HuH-7 (cell line): ENCODE results near the gene IFITM1.
"Not testable (repeated sequence)": the region's sequence is repeated elsewhere in the genome, so short reads cannot be mapped to it uniquely, and the experiment has no call there.

ENCODE experiments used
- DNase-seq: peaks from one replicate; pipeline ENCODE4 v3.0.0; 2011; ENCODE audit warnings: low spot score

IFITM1 gene

DNA sequence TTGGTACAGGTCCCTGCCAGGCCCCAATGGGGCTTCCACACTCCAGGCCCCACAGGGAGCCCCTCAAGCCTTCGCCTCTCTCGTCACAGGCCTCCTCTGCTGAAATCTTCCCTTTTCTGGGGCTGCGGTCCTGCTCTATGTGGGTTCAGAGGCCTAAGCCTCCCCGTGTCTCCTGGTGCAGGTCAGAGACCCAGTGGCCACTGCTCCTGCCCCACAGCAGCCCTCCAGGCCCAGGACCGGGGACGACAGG, 12.7 kb downstream of the IFITM1 start:
- DNase-seq = no peak

GRCh38 chr11:326842-327580, 13.2 kb downstream of the IFITM1 start:
- no peak for DNase-seq

GRCh38 chr11:327581-327923, 13.7 kb downstream of the IFITM1 start:
- no peak for DNase-seq

GRCh38 chr11:328012-328411, 14.2 kb downstream of the IFITM1 start:
- no peak for DNase-seq

DNA sequence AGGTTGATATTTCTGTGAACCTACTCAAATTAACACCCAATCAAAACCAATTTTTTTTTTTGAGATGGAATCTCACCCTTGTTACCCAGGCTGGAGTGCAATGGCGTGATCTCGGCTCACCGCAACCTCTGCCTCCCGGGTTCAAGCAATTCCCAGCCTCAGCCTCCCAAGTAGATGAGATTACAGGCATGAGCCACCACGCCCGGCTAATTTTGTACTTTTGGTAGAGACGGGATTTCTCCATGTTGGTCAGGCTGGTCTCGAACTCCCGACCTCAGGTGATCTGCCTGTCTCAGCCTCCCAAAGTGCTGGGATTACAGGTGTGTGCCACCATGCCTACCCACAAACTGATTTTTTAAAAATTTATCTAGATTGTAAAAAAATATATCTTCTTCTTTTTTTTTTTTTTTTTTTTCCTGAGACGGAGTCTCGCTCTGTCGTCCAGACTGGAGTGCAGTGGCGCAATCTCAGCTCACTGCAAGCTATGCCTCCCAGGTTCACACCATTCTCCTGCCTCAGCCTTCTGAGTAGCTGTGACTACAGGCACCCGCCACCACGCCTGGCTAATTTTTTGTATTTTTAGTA, 14.8 kb downstream of the IFITM1 start:
- DNase-seq = not testable (repeated sequence)

GRCh38 chr11:329886-330253, 16.0 kb downstream of the IFITM1 start:
- no peak for DNase-seq

GRCh38 chr11:330307-330693, 16.5 kb downstream of the IFITM1 start:
- DNase-seq = no peak

DNA sequence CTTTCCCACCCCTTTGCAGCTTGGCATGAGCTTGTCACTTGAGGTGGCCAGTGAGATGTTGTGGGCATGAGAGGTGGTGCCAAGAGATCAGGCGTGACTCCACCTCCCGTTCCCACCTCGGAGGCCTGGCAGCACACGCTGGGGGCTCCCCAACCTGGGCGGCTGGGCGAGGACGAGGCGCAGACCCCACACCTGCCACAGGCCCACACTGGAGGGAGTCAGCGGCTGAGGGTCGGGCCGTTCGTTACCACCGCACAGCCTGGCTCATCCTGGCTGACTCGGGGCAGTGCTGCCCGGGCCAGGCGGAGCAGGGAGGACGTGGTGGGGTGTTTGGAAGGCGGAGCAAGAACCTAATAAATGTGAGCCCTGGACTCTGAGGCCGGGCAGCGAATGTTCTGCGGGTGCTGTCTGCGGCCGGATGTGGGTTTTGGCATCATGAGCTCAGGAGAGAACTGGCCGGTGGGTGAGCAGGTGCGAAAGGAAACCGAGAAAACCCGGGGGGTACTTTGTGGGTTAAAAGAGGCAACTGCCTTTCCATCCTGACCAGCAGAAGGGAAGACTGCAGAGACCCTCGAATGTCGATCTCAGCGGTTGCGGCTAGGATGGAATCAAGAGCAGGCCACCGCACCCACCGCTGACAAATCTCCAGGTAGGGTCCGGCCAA, 17.0 kb downstream of the IFITM1 start:
- no peak for DNase-seq

DNA sequence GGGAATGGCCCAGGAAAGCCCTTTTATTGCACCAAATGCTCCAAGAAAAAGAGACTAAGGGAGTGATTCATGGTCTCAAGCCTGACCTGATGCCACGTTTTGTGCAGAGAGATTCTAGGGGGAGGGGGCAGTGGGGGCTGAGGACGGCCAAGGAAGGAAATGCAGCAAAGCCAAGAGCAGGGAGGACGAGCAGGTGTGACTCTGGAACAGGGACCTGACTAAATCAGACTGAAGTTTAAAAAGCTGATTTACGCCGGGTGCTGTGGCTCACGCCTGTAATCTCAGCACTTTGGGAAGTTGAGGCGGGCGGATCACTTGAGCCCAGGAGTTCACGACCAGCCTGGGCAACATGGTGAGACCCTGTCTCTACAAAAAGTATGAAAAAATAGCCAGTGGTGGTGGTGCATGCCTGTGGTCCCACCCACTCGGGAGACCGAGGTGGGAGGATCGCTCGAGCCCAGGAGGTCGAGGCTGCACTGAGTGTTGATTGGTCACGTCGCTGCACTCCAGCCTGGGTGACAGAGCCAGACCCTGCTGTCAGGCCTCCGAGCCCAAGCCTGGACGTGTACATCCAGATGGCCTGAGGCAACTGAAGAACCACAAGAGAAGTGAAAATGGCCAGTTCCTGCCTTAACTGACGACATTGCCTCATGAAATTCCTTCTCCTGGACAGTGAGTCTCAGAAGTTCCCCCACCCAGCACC, 17.7 kb downstream of the IFITM1 start:
- DNase-seq = no peak

- no peak for DNase-seq
These were observed 19.0 kb downstream of the IFITM1 start for GRCh38 chr11:332651-333480.

DNA sequence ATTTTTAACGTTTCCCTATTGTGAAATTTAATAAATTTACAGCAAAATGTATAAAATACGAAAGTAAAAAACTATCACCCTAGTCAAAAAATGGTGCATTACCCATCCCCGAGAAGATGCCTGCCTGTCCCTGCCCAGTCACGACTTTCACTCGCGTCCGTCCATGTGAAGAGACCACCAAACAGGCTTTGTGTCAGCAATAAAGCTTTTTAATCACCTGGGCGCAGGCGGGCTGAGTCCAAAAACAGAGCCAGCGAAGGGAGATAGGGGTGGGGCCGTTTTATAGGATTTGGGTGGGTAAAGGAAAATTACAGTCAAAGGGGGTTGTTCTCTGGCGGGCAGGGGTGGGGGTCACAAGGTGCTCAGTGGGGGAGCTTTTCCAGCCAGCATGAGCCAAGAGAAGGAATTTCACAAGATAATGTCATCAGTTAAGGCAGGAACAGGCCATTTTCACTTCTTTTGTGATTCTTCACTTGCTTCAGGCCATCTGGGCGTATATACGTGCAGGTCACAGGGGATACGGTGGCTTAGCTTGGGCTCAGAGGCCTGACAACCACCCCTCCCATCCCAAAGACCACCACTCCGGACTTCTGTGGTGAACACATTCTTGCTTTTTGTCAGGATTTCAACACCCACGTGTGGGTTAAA, 19.9 kb downstream of the IFITM1 start:
- DNase-seq = not testable (repeated sequence)

- no peak for DNase-seq
These were observed 20.6 kb downstream of the IFITM1 start for GRCh38 chr11:334264-334994.

DNA sequence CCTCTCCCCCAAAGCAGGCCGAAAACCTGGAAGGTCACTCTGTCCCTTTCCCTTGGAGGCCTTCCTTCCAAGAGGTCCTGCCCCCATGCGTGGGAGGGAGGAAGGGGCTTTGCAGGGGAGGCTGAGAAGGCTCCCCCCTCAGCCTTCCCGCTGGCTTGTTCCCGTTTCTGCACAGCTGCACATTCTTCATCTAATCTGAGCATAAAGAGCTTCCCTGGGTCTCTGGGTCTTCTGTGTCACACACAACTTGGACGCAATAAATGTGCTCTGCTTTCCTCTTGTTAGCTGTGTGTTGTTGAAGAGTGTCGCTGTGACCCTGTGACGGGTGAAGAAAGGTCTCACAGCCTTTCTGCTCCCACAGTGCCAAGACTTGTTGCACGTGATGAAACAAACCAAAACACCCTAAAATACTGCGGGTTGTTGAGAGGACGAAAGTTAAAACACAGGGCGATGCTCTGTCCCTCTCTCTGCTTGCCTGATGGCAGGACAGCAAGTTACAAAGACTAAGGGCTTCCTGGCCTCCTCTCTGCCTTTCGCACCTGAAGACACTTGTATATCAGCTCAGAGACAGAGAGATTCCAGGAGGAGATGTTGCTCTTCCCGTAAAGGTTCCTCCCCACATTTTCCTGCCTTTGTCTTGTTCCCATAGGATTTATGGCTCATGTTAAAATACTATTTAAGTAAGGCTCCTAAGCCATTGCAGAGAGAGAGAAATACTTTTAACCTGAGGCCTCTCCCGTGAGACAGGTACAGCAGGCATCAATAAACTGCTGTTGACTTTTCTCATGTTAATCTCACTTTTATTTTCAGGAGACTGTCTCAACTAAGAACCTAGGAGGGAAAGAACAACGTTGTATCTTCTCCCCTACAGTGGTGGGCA, 22.2 kb downstream of the IFITM1 start:
- DNase-seq = no peak

DNA sequence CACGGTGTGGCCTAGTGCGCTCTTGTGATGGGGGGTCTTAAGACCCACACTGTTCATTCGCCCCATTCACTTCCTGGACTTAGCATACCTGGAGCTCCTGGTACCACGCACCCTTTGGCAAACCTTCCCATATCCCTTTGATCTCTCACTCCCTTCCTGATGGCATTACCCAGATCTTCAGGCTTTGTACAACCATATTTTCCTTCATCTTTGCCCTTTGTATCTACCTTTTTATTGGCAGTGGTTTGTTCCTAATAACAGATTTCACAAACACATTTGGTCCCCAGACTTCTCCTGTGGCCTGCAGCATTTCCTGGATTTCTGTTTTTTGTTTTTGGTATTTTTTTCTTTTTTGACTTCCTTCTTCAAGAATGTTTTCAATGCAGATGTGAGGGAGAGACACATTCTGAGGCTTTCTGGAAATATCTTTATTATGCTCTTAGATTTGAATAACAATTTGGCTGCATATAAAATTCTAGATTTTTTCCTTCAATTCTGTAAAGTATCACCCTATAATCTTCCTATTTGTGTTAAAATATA, 22.9 kb downstream of the IFITM1 start:
- no peak for DNase-seq

DNA sequence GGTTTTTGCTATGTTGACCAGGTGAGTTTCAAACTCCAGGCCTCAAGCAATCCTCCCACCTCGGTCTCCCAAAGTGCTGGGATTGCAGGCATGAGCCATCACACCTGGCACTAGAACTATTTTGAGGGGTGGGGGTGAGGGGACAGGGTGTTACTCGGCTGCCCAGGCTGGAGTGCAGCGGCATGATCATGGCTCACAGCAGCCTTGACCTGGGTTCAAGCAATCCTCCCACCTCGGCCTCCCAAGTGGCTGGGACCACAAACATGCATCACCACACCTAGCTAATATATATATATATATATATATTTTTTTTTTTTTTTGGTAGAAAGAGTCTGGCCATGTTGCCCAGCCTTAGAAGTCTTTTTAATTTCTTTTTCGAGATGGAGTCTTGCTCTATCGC, 23.9 kb downstream of the IFITM1 start:
- no peak for DNase-seq

- no peak for DNase-seq
These were observed 26.1 kb downstream of the IFITM1 start for GRCh38 chr11:339963-340362.

DNA sequence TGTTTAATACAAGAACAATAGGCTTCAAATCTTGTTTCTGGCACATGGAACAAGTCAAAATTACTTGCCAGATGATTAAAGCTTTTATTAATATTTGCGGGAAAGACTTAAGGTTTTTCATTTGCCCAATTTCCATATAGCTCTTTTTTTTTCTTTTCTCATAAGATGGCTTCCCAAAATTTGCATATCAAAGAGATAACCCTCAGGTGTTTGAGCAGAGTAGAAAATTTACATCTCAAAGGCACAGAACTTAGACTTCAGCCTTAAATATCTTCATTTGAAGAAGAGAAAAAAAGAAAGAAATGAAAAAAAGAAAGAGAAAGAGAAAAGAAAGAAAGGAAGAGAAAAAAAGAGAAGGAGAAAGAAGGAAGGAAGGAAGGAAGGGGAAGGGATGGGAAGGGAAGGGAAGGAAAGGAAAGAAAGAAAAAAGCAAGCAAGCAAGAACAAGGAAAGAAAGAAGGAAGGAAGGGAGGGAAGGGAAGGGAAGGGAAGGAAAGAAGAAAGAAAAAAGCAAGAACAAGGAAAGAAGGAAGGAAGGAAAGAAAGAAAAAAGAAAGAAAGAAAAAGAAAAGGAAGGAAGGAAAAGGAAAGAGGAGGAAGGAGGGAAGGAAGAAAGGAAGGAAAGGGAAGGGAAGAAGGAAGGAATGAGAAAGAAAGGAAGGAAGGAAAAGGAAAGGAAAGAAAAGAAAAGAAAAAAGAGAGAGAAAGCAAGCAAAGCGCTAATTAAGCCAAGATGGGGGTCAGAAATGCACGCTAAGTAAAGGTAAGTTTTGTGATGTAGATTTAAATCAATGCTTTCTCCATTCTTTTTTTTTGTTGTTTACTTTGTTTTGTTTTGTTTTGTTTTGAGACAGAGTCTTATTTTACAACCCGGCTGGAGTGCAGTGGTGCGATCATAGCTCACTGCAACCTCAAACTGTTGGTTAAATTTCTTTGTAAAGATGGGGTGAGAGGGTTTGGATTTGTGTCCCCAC, 27.0 kb downstream of the IFITM1 start:
- DNase-seq = no peak

DNA sequence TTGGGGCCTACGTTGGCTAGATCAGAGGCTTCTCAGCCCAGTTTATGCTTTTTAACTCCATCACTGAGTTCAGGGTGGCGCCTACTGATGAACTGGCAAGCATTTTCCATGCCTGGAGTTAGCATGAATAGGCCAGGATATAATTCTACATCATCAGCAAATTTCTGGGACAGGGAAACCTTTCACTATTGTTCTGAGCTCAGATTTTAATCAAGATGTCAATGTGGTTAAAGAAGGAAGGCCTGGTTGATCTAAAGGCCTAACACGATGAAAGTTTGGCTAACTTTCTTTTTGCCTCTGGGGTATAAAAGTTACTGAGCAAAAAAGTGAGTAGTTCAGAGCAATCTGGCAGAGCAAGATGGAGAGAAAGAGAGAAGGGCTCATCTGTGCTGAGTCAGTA, 28.5 kb downstream of the IFITM1 start:
- no peak for DNase-seq
